ENCODE measurements around the gene GPD1L. TPM values are rescaled to one million over a fixed set of nuclear protein-coding genes. Genes with fewer than 3 reads are reported as not detected.

Gene GPD1L
- total RNA-seq, 1 experiment from 2014 or later: 9.3 TPM

GRCh38 chr3:32109256-32109655, 2.8 kb downstream of the GPD1L start:
- ChIA-PET POLR2A (no interaction called here), CTCF (interaction anchor here (0.7 kb wide), 1 partner anchor 59 kb away, joined by 3 read pairs; no protein-coding TSS in a partner anchor)
- Histone ChIP-seq H3K36me3 (ENCODE audit: control insufficient read depth, insufficient read depth, low read length) (no peaks in the 10 kb centered on the region), H3K4me3 (ENCODE audit: low read depth, low read length) (no peak overlapping the region), H3K27me3 (replicated peaks; ENCODE audit: control insufficient read depth, insufficient read depth, low read length) (no peaks in the 10 kb centered on the region), H3K4me1 (peaks cover 15% of the 10 kb centered on the region), H3K9me3 (no peaks in the 10 kb centered on the region; the same call in 1 of the 2 replicates)
- peaks cover 6% of the 10 kb centered on the region for H3K36me3 Mint-ChIP-seq (ENCODE audit: insufficient read depth, unreplicated experiment)
- H3K4me3 Mint-ChIP-seq (ENCODE audit: unreplicated experiment): no peak overlapping the region
- peak in 1 of 2 experiments; percentile 31 for TF ChIP-seq CTCF (IDR thresholded peaks at IDR 0.05; ENCODE audit: insufficient read depth in 1 of 2, low read depth in 1 of 2, low read length in 1 of 2, severe bottlenecking in 1 of 2, unreplicated experiment in 1 of 2)
- H3K27ac Mint-ChIP-seq (ENCODE audit: unreplicated experiment): no peak overlapping the region
- no TSS peak for BruUV-seq (replicated peaks)
- H3K4me1 Mint-ChIP-seq (ENCODE audit: low read depth, unreplicated experiment): peaks cover 18% of the 10 kb centered on the region
- no peaks in the 10 kb centered on the region for H3K27me3 Mint-ChIP-seq (ENCODE audit: insufficient read depth, unreplicated experiment)
- peak in 1 of 2 experiments; percentile 27 for DNase-seq
- intact Hi-C loops (cut with micrococcal nuclease; ENCODE audit: unreplicated experiment): loop anchor here (5.0 kb wide), 2 partner anchors 33 to 52 kb away; no protein-coding TSS in a partner anchor
- H3K9me3 Mint-ChIP-seq (ENCODE audit: unreplicated experiment): peaks cover 4% of the 10 kb centered on the region

- Mint-ChIP-seq H3K4me3 (ENCODE audit: unreplicated experiment) (no peak overlapping the region), H3K27me3 (ENCODE audit: insufficient read depth, unreplicated experiment) (no peaks in the 10 kb centered on the region), H3K36me3 (ENCODE audit: insufficient read depth, unreplicated experiment) (peaks cover 6% of the 10 kb centered on the region), H3K27ac (ENCODE audit: unreplicated experiment) (no peak overlapping the region), H3K9me3 (ENCODE audit: unreplicated experiment) (peaks cover 12% of the 10 kb centered on the region), H3K4me1 (ENCODE audit: low read depth, unreplicated experiment) (peaks cover 16% of the 10 kb centered on the region)
- Histone ChIP-seq H3K4me3 (ENCODE audit: low read depth, low read length) (no peak overlapping the region), H3K36me3 (ENCODE audit: control insufficient read depth, insufficient read depth, low read length) (no peaks in the 10 kb centered on the region), H3K27me3 (replicated peaks; ENCODE audit: control insufficient read depth, insufficient read depth, low read length) (no peaks in the 10 kb centered on the region), H3K9me3 (no peaks in the 10 kb centered on the region), H3K4me1 (peaks cover 15% of the 10 kb centered on the region)
- intact Hi-C loops (cut with micrococcal nuclease; ENCODE audit: unreplicated experiment): no loop called here
- TF ChIP-seq CTCF (IDR thresholded peaks at IDR 0.05; ENCODE audit: insufficient read depth in 1 of 2, low read depth in 1 of 2, low read length in 1 of 2, severe bottlenecking in 1 of 2, unreplicated experiment in 1 of 2): no peak
- CTCF ChIA-PET: no interaction called here
- POLR2A ChIA-PET: no interaction called here
- peak in 1 of 2 experiments; percentile 32 for DNase-seq
- no TSS peak for BruUV-seq (replicated peaks)
Observed at GRCh38 chr3:32110233-32110760, 3.9 kb downstream of the GPD1L start.

- Mint-ChIP-seq H3K36me3 (ENCODE audit: insufficient read depth, unreplicated experiment) (no peaks in the 10 kb centered on the region), H3K9me3 (ENCODE audit: unreplicated experiment) (peaks cover 12% of the 10 kb centered on the region), H3K4me3 (ENCODE audit: unreplicated experiment) (no peak overlapping the region), H3K27ac (ENCODE audit: unreplicated experiment) (no peak overlapping the region), H3K27me3 (ENCODE audit: insufficient read depth, unreplicated experiment) (no peaks in the 10 kb centered on the region), H3K4me1 (ENCODE audit: low read depth, unreplicated experiment) (peaks cover 8% of the 10 kb centered on the region)
- Histone ChIP-seq H3K4me1 (peaks cover 9% of the 10 kb centered on the region), H3K36me3 (ENCODE audit: control insufficient read depth, insufficient read depth, low read length) (no peaks in the 10 kb centered on the region), H3K9me3 (no peaks in the 10 kb centered on the region), H3K4me3 (ENCODE audit: low read depth, low read length) (no peak overlapping the region), H3K27me3 (replicated peaks; ENCODE audit: control insufficient read depth, insufficient read depth, low read length) (no peaks in the 10 kb centered on the region)
- TF ChIP-seq CTCF (IDR thresholded peaks at IDR 0.05; ENCODE audit: insufficient read depth in 1 of 2, low read depth in 1 of 2, low read length in 1 of 2, severe bottlenecking in 1 of 2, unreplicated experiment in 1 of 2): no peak
- POLR2A ChIA-PET: no interaction called here
- BruUV-seq (replicated peaks): no TSS peak
- intact Hi-C loops (cut with micrococcal nuclease; ENCODE audit: unreplicated experiment): no loop called here
- no peak for DNase-seq
- CTCF ChIA-PET: no interaction called here
Observed at GRCh38 chr3:32111560-32111959, 5.1 kb downstream of the GPD1L start.

Data from Caco-2 (cell line).